T-helper 2 cell (primary cell): ENCODE results near the gene ST8SIA6.
"Not testable (repeated sequence)": the region's sequence is repeated elsewhere in the genome, so short reads cannot be mapped to it uniquely, and the experiment has no call there.

Source experiments
- DNase-seq, 5 experiments: peaks; one replicate each; pipeline versions ENCODE4 v3.0.0 to v3.0.0-alpha.2; 2012 to 2022

The ST8SIA6 gene

DNA sequence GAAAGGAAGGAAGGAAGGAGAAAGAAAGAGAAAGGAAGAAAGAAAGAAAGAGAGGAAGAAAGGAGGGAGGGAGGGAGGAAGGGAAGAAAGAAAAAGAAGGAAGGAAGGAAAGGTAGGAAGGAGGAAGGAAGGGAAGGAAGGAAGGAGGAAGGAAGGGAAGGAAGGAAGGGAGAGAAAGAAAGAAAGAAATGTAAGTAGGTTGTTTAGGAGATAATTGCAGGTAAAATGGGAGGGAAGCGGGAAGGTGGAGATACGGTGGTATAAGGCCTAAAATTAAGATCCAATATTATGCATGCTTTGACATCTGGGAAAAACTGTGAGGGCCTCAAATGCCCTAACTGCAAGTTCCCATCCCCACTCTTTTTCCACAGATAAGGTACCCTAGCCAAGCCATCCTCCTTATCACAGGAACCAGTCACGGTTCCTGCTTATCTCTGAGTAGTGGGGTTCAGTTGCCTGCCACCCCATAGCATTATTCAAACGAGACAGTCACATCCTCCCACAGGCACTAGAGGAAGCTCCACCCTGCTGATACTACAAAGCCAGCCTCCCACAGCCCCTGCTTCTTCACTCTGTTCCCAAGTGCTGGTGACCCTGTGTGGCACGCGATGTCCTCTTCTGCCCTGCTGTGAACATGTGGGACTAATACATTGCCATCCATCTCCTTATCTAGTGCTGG is 28.7 kb downstream of the ST8SIA6 start:
- DNase-seq = peak in 3 of 5 experiments; percentile 8 to 81 (median 9)

DNA sequence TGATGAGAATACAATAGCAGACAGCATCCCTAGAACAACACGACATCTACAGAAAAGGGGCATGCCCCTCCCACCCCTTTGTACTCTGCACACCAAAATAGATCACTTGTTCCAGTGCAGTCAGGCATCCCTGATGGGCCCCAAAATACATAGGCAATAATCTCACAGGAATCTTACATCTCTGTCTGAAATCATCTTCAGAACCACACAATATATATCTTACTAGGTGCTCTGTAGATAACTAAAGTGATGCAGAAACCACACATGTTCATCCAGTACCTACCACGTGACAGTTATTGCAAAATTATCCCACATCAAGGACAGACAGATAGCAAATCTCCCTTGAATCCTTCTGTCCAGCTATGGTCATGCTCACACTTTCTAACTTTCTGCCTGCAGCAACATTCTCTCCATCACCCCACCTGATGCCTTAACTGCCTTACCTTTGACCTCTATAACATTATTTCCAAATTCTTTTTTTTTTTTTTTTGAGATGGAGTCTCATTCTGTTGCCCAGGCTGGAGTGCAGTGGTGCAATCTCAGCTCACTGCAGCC is 30.7 kb downstream of the ST8SIA6 start:
- peak in 1 of 5 experiments; percentile 60 for DNase-seq

GRCh38 chr10:17422931-17423330 is 31.5 kb downstream of the ST8SIA6 start:
- no peak for DNase-seq

DNA sequence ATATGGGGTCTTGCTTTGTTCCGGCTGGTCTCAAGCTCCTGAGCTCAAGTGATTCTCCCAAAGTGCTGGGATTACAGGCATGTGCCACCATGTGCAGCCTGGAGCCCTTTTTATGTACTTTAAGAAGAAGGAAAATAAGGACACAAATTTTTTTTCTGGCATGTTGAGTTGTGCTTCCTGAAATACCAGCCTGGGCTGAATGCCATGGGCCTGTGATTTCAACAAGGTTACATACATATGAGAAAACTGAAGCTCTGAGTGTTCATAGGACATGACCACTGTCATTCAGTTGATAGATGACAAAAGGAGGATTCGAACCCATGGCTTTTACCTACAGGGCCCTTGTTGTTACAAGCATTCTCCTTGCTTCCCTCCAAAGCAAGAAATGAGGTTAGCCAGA is 36.1 kb downstream of the ST8SIA6 start:
- no peak for DNase-seq

DNA sequence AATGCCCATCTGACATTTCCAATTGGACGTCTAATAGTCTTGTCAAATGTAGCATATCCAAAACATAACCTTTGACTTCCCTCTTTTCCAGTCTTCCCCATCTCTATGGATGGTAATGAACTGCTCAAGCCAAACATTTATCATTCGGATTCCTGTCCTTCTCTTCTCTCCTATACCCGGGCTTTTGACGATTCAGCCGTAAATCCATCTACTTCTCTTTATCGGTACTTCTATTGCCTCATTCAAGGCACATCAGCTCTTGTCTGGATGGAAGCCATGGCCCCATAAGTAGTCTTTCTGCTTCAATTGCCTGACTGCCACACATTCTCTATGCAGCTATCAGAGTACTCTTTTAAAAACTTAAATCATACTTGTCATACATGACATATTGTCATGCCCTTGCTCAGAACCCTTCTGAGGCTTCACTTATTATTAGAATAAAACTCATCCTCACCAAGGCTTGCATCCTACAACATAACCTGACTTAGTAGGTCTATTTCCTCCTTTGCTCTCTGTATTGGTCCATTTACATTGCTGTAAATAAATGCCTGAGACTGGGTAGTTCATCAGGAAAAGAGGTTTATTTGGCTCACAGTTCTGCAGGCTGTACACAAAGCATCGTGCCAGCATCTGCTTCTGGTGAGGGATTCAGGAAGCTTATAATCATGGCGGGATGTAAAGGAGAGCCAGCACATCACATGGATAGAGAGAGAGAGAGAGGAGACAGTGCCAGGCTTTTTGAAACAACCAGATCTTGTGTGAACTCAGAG is 37.8 kb downstream of the ST8SIA6 start:
- no peak for DNase-seq

- DNase-seq = no peak
Measured at GRCh38 chr10:17415046-17415658, 39.2 kb downstream of the ST8SIA6 start.

- peak in 1 of 5 experiments; percentile 16 for DNase-seq
Measured at GRCh38 chr10:17414484-17414883, 39.9 kb downstream of the ST8SIA6 start.

- DNase-seq = no peak
Measured at GRCh38 chr10:17413876-17414275, 40.5 kb downstream of the ST8SIA6 start.

GRCh38 chr10:17412323-17412722 is 42.1 kb downstream of the ST8SIA6 start:
- DNase-seq = no peak

- no peak for DNase-seq
Measured at GRCh38 chr10:17410907-17411306, 43.5 kb downstream of the ST8SIA6 start.

DNA sequence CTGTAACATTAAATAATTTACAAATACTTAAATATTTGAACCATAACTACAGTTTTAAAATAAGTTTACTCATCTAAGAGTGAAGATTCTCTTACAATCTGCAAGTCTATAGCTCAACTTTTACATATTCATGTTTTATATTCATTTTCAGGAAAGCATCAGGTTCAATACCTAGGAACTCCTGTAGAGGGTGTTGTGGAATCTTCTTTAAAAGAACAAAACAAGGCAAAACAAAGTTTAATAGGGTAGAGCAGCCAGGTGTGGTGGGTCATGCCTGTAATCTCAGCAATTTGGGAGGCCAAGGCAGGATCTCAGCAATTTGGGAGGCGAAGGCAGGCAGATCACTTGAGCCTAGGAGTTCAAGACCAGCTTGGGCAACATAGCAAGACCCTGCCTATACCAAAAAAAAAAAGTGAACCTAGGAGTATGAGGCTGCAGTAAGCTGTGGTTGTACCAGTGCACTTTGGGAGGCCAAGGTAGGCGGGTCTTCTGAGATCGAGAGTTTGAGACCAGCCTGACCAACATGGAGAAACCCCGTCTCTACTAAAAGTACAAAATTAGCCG is 45.1 kb downstream of the ST8SIA6 start:
- peak in 1 of 5 experiments; percentile 39 for DNase-seq

DNA sequence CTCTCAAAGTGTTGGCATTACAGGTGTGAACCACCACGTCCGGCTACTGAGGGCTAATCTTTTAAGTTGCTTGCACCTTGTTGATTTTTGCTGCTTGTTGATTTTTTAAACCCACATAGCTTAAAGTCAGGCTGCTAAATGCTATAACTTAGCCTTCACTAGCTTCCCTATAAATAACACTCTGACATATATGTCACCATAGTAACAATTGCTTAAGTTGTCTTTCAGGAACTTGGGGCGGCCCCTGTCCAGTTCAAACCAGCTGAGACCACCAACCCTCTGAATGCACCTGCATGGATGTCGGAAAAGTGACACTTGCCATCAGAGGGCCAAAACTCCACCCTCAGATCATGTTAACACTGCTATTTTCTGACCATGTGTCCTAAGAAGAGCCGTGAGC is 47.3 kb downstream of the ST8SIA6 start:
- no peak for DNase-seq

- DNase-seq = no peak
Measured at GRCh38 chr10:17406036-17406834, 48.2 kb downstream of the ST8SIA6 start.

- no peak for DNase-seq
Measured at GRCh38 chr10:17403161-17403560, 51.2 kb downstream of the ST8SIA6 start.

- DNase-seq = not testable (repeated sequence)
Measured at GRCh38 chr10:17402040-17402439, 52.4 kb downstream of the ST8SIA6 start.

- DNase-seq = no peak
Measured at GRCh38 chr10:17396004-17396403, 58.4 kb downstream of the ST8SIA6 start.

GRCh38 chr10:17394854-17395253 is 59.5 kb downstream of the ST8SIA6 start:
- no peak for DNase-seq

- DNase-seq = no peak
Measured at GRCh38 chr10:17387861-17388503, 66.4 kb downstream of the ST8SIA6 start.

- no peak for DNase-seq
Measured at GRCh38 chr10:17386616-17387075, 67.7 kb downstream of the ST8SIA6 start.

GRCh38 chr10:17386021-17386420 is 68.4 kb downstream of the ST8SIA6 start:
- DNase-seq = no peak

DNA sequence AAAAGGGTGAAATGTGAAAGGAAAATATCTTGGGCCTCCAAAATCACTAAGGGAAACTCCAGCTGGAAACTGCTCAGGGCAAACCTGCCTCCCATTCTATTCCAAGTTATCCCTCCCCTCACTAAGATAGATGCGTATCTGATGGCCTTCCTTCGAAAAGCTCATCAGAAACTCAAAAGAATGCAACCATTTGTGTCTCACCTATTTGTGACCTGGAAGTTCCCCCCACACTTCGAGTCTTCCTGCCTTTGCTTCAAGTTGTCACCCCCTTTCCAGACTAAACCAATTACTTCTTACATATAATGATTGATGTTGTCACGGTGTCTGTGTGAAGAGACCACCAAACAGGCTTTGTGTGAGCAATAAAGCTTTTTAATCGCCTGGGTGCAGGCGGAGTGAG is 69.3 kb downstream of the ST8SIA6 start:
- DNase-seq = no peak
